Smooth muscle cell of the brain vasculature (primary cell): ENCODE measurements around the gene ZFAND2A.

Experiments
- DNase-seq: peaks from one replicate; pipeline ENCODE4 v3.0.0-alpha.2; 2012; ENCODE audit warnings: low read depth, low spot score

The ZFAND2A gene

GRCh38 chr7:1109581-1110310 is 50.2 kb downstream of the ZFAND2A start:
- DNase-seq: no peak

GRCh38 chr7:1108264-1108920 is 51.6 kb downstream of the ZFAND2A start:
- no peak for DNase-seq

GRCh38 chr7:1106793-1107421 is 53.1 kb downstream of the ZFAND2A start:
- DNase-seq: no peak

- no peak for DNase-seq
These were observed 53.8 kb downstream of the ZFAND2A start for GRCh38 chr7:1106063-1106792.

- DNase-seq: no peak
These were observed 54.8 kb downstream of the ZFAND2A start for GRCh38 chr7:1105189-1105588.

GRCh38 chr7:1104516-1105179 is 55.3 kb downstream of the ZFAND2A start:
- peak; percentile 81 for DNase-seq

- no peak for DNase-seq
These were observed 56.0 kb downstream of the ZFAND2A start for GRCh38 chr7:1103789-1104515.

GRCh38 chr7:1103009-1103788 is 56.8 kb downstream of the ZFAND2A start:
- no peak for DNase-seq
